GM19452 (cell line): ENCODE measurements around the gene YAP1.

Source experiments
- ATAC-seq: cut with Tn5 transposase; IDR thresholded peaks from one replicate; pipeline ENCODE4 v1.9.1; 2021; ENCODE audit not compliant: unreplicated experiment

Gene YAP1

GRCh38 chr11:102272047-102272824 lies 162.0 kb downstream of the YAP1 start:
- no peak for ATAC-seq

DNA sequence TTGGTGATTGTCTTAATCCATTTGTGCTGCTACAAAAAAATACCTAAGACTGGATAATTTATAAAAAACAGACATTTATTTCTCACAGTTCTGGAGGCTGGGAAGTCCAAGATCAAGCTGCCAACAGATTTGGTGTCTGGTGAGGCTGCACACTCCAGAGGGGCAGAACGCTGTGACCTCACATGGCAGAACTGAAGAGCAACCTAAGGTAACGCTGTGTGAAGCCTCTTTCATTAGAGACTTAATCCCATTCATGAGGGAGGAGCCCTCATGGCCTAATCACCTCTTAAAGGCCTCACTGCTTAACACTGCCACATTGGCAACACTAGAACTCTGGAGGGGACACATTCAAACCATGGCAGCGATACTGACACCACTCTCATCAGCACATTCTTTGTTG lies 164.4 kb downstream of the YAP1 start:
- no peak for ATAC-seq

- ATAC-seq: no peak
Measured at GRCh38 chr11:102276362-102276761, 166.1 kb downstream of the YAP1 start.

- ATAC-seq: no peak
Measured at GRCh38 chr11:102276783-102277182, 166.5 kb downstream of the YAP1 start.

DNA sequence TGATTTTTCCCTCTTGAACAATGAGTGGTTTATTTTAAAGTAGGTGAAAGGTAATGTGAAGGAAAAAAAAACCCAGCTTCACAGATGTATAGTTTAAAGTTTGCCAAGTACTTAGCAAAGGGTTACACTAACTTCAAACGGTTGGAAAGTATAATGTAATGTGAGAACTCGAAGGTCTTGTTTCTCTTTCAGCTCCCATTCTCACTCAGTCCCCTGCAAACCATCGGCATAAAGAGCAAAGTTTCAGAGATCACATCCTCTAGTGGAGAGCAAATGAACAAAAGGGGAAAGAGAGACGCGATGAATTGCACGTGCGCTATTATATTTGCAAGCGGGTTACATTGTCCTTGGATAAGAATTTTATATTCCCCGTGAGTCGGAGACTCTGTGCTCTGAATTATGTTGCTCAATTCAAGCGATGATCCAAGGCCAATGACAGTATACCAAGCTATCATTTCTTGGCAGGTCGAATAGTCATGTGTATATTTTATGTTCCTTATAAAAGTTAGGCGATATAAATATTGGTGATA lies 169.5 kb downstream of the YAP1 start:
- ATAC-seq: peak; percentile 84

- no peak for ATAC-seq
Measured at GRCh38 chr11:102280245-102280833, 170.1 kb downstream of the YAP1 start.
